Upper lobe of left lung (tissue), 4 donors: Measurements from ENCODE around the gene INSRR.

Experiments used
- EP300 ChIP-seq, 4 donors: sonication (generic); formaldehyde crosslinking; IDR thresholded peaks; one replicate each; pipeline ENCODE4 v1.5.1; 2017; ENCODE audit warnings: antibody characterized with exemption in 4 of 4, control low read depth in 2 of 4
- POLR2A ChIP-seq, 4 donors: fragments of 450-650 bp; IDR thresholded peaks; one replicate each; pipeline ENCODE4 v1.5.1; 2016 to 2017; ENCODE audit warnings: antibody characterized with exemption in 4 of 4, mild to moderate bottlenecking in 2 of 4
- POLR2AphosphoS5 ChIP-seq, 2 donors: sonication (generic); formaldehyde crosslinking; IDR thresholded peaks; one replicate each; pipeline ENCODE4 v1.5.1; 2017; ENCODE audit warnings: antibody characterized with exemption in 2 of 2
- TF ChIP-seq, protein P1 (sequence below), 6 experiments: fragments of 450-650 bp in 4 of 6; fragments of 200-600 bp in 2 of 6; sonication (generic) in 2 of 6; IDR thresholded peaks; one replicate each; pipeline ENCODE4 v1.5.1; 2016 to 2019; ENCODE audit warnings: antibody characterized with exemption in 6 of 6

DNA sequence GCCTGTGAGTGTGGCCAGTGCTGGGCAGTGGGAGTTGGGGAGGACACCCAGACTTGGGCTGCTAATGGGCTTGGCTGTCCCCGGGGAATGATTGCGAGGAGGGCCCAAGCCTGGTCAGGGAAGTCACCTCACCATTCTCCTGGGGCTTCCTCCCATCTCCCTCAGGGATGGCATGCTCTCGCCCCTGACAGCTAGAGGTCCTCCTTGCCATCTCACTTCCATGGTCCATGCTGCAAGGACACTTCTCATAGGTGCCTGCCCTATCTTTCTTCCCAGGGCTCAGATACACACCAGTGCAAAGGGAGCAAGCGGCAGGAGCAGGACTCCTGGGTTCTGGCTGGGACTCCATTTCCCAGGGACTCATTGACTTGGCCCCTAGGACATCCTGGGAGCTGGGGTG, 5.9 kb upstream of the INSRR start:
- TF ChIP-seq, protein P1, sequence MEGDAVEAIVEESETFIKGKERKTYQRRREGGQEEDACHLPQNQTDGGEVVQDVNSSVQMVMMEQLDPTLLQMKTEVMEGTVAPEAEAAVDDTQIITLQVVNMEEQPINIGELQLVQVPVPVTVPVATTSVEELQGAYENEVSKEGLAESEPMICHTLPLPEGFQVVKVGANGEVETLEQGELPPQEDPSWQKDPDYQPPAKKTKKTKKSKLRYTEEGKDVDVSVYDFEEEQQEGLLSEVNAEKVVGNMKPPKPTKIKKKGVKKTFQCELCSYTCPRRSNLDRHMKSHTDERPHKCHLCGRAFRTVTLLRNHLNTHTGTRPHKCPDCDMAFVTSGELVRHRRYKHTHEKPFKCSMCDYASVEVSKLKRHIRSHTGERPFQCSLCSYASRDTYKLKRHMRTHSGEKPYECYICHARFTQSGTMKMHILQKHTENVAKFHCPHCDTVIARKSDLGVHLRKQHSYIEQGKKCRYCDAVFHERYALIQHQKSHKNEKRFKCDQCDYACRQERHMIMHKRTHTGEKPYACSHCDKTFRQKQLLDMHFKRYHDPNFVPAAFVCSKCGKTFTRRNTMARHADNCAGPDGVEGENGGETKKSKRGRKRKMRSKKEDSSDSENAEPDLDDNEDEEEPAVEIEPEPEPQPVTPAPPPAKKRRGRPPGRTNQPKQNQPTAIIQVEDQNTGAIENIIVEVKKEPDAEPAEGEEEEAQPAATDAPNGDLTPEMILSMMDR (IDR thresholded peaks at IDR 0.05): no peak
- TF ChIP-seq POLR2AphosphoS5 (IDR thresholded peaks at IDR 0.05) (no peak), EP300 (IDR thresholded peaks at IDR 0.05) (no peak), POLR2A (IDR thresholded peaks at IDR 0.05) (no peak)
